NCI-H1436 (cell line): ENCODE measurements around the gene RRN3.
"Not testable (repeated sequence)": the region's sequence is repeated elsewhere in the genome, so short reads cannot be mapped to it uniquely, and the experiment has no call there.

ENCODE experiments used
- DNase-seq: peaks from one replicate; lab custom pipeline; 2025; lab: John Stamatoyannopoulos, UW

RRN3 gene

GRCh38 chr16:15050440-15050839 lies 43.6 kb downstream of the RRN3 start:
- DNase-seq, result not testable (repeated sequence)

GRCh38 chr16:15049581-15050180 lies 44.4 kb downstream of the RRN3 start:
- no peak for DNase-seq

- no peak for DNase-seq
These were observed 47.2 kb downstream of the RRN3 start for GRCh38 chr16:15046692-15047376.

GRCh38 chr16:15045270-15045669 lies 48.8 kb downstream of the RRN3 start:
- not testable (repeated sequence) for DNase-seq

- DNase-seq, result no peak
These were observed 49.8 kb downstream of the RRN3 start for GRCh38 chr16:15044286-15044685.

- DNase-seq, result no peak
These were observed 50.7 kb downstream of the RRN3 start for GRCh38 chr16:15043344-15043743.

GRCh38 chr16:15041271-15042004 lies 52.6 kb downstream of the RRN3 start:
- DNase-seq, result no peak

GRCh38 chr16:15038689-15039088 lies 55.4 kb downstream of the RRN3 start:
- no peak for DNase-seq

- DNase-seq, result no peak
These were observed 56.3 kb downstream of the RRN3 start for GRCh38 chr16:15037745-15038144.

GRCh38 chr16:15037003-15037402 lies 57.1 kb downstream of the RRN3 start:
- DNase-seq, result no peak

GRCh38 chr16:15035163-15035729 lies 58.8 kb downstream of the RRN3 start:
- DNase-seq, result no peak

GRCh38 chr16:15034266-15035162 lies 59.6 kb downstream of the RRN3 start:
- no peak for DNase-seq

GRCh38 chr16:15033309-15033707 lies 60.8 kb downstream of the RRN3 start:
- no peak for DNase-seq

GRCh38 chr16:15032547-15033308 lies 61.3 kb downstream of the RRN3 start:
- no peak for DNase-seq

- DNase-seq, result no peak
These were observed 62.5 kb downstream of the RRN3 start for GRCh38 chr16:15031586-15031985.

GRCh38 chr16:15031179-15031578 lies 62.9 kb downstream of the RRN3 start:
- DNase-seq, result no peak

- not testable (repeated sequence) for DNase-seq
These were observed 64.3 kb downstream of the RRN3 start for GRCh38 chr16:15029749-15030148.

GRCh38 chr16:15028801-15029698 lies 65.0 kb downstream of the RRN3 start:
- DNase-seq, result not testable (repeated sequence)

- not testable (repeated sequence) for DNase-seq
These were observed 65.7 kb downstream of the RRN3 start for GRCh38 chr16:15028345-15028715.
